Measurements from ENCODE around the gene PRAMEF33.
"Not testable (repeated sequence)": the region's sequence is repeated elsewhere in the genome, so short reads cannot be mapped to it uniquely, and the experiment has no call there.

DNA sequence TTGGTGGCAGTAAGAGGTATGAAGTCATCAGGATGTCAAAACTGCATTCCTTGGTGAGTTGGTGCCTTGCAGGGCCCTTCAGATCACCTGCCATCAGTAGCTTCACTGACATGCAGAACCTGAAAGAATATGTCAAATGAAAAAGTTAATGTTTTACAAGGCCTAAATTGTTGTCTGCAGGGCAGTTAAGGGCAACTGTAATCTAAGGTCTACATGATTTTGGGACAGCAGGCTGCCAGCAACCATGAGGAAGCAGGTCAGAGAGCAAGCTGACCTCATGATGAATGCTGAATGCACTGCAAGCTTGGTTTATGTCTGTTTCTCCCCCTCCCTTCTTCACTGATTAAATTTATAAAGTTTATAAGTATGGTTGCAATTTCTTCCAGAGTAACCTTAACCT lies 1.1 kb upstream of the PRAMEF33 start:
- TF ChIP-seq, protein P1, sequence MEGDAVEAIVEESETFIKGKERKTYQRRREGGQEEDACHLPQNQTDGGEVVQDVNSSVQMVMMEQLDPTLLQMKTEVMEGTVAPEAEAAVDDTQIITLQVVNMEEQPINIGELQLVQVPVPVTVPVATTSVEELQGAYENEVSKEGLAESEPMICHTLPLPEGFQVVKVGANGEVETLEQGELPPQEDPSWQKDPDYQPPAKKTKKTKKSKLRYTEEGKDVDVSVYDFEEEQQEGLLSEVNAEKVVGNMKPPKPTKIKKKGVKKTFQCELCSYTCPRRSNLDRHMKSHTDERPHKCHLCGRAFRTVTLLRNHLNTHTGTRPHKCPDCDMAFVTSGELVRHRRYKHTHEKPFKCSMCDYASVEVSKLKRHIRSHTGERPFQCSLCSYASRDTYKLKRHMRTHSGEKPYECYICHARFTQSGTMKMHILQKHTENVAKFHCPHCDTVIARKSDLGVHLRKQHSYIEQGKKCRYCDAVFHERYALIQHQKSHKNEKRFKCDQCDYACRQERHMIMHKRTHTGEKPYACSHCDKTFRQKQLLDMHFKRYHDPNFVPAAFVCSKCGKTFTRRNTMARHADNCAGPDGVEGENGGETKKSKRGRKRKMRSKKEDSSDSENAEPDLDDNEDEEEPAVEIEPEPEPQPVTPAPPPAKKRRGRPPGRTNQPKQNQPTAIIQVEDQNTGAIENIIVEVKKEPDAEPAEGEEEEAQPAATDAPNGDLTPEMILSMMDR (IDR thresholded peaks at IDR 0.05): not testable (repeated sequence)
- TF ChIP-seq EZH2 (IDR thresholded peaks at IDR 0.05; ENCODE audit: borderline replicate concordance, insufficient read depth, low read depth, low read length, poor library complexity, severe bottlenecking): not testable (repeated sequence)
